ENCODE data around the gene TRPV3. TPM values are rescaled to one million over a fixed set of nuclear protein-coding genes. Genes with fewer than 3 reads are reported as not detected.

TRPV3 gene
- total and polyA plus RNA-seq, 2 donors (not counting 3 experiments of a cell fraction or from before 2014, with no cell fraction given) = 0.01 TPM; not detected in 1

GRCh38 chr17:3526491-3526890 lies 31.1 kb downstream of the TRPV3 start:
- Histone ChIP-seq H3K4me3 (replicated peaks in 1 of 3; ENCODE audit: insufficient read depth in 1 of 3, low read depth in 1 of 3, low read length in 3 of 3) (no peak overlapping the region), H3K79me2 (ENCODE audit: control insufficient read depth, insufficient read depth, low read length) (no peaks in the 10 kb centered on the region), H4K20me1 (replicated peaks; ENCODE audit: control insufficient read depth, extremely low read depth, insufficient read depth, low read length) (no peaks in the 10 kb centered on the region), H3K9me3 (replicated peaks; ENCODE audit: control insufficient read depth, insufficient read depth, low read length) (no peaks in the 10 kb centered on the region), H3K27ac (ENCODE audit: insufficient read depth, low read depth, low read length) (no peak overlapping the region), H3K4me1 (ENCODE audit: control insufficient read depth, extremely low read depth, insufficient read depth, low read length) (no peaks in the 10 kb centered on the region), H3K4me2 (ENCODE audit: insufficient read depth, low read length) (no peak overlapping the region), H2AFZ (ENCODE audit: low read depth, low read length) (no peak overlapping the region), H3K9me1 (replicated peaks; ENCODE audit: control insufficient read depth, extremely low read depth, insufficient read depth, low read length) (no peaks in the 10 kb centered on the region), H3K27me3 (ENCODE audit: control insufficient read depth in 2 of 2, insufficient read depth in 2 of 2, low read length in 2 of 2) (no peaks in the 10 kb centered on the region), H3K36me3 (ENCODE audit: control insufficient read depth in 2 of 2, extremely low read depth in 1 of 2, insufficient read depth in 2 of 2, low read length in 2 of 2) (no peaks in the 10 kb centered on the region), H3K9ac (replicated peaks; ENCODE audit: extremely low read depth, insufficient read depth, low read length) (no peak overlapping the region)
- ChIA-PET CTCF (no interaction called here), POLR2A (no interaction called here)
- intact Hi-C loops (cut with micrococcal nuclease) = no loop called here
- dilution Hi-C loops (cut with MboI; ENCODE audit: extremely low pct_ligation_motif_present, low sequenced_read_pairs) = no loop called here
- TF ChIP-seq EZH2 (IDR thresholded peaks at IDR 0.05; ENCODE audit: borderline replicate concordance, low read depth, low read length, severe bottlenecking) = no peak
- no peak for TF ChIP-seq GATA2 (IDR thresholded peaks at IDR 0.05; ENCODE audit: insufficient read depth, insufficient read length, low read depth, low read length)
- no peak for TF ChIP-seq POLR2AphosphoS5 (IDR thresholded peaks at IDR 0.05; ENCODE audit: insufficient read depth, low read depth, low read length)
- TF ChIP-seq POLR2A (IDR thresholded peaks at IDR 0.05; ENCODE audit: low read depth, low read length) = no peak
- TF ChIP-seq CTCF (IDR thresholded peaks at IDR 0.05; ENCODE audit: extremely low read depth in 1 of 2, insufficient read depth in 1 of 2, low read depth in 1 of 2, low read length in 2 of 2) = no peak
- no peak for TF ChIP-seq FOS (IDR thresholded peaks at IDR 0.05; ENCODE audit: borderline replicate concordance, insufficient read depth, low read length)
- TF ChIP-seq JUN (IDR thresholded peaks at IDR 0.05; ENCODE audit: borderline replicate concordance, insufficient read depth, insufficient read length, low read depth) = no peak
- FAIRE-seq (no peak), DNase-seq (ENCODE audit: low read depth, low spot score) (no peak)
- no TSS peak for BruUV-seq (replicated peaks)

All from endothelial cell of umbilical vein (primary cell).